Left kidney (tissue), 2 donors: Measurements from ENCODE around the gene FAM20B. TPM values are rescaled to one million over a fixed set of nuclear protein-coding genes. Genes with fewer than 3 reads are reported as not detected.

Experiments used
- DNase-seq: peaks from one replicate; pipeline ENCODE4 v3.0.0-alpha.2; 2013
- polyA plus RNA-seq: library from polyadenylated mRNA; unstranded; fragments of 120-200 nt; gene quantifications from one replicate; pipeline ENCODE4 v1.2.1, GENCODE V29; 2013; ENCODE audit not compliant: insufficient read length

The FAM20B gene
- polyA plus RNA-seq, 1 donor: 47.5 TPM

GRCh38 chr1:179046808-179047635, 21.3 kb downstream of the FAM20B start:
- DNase-seq: no peak

GRCh38 chr1:179047636-179047997, 21.9 kb downstream of the FAM20B start:
- DNase-seq: no peak

DNA sequence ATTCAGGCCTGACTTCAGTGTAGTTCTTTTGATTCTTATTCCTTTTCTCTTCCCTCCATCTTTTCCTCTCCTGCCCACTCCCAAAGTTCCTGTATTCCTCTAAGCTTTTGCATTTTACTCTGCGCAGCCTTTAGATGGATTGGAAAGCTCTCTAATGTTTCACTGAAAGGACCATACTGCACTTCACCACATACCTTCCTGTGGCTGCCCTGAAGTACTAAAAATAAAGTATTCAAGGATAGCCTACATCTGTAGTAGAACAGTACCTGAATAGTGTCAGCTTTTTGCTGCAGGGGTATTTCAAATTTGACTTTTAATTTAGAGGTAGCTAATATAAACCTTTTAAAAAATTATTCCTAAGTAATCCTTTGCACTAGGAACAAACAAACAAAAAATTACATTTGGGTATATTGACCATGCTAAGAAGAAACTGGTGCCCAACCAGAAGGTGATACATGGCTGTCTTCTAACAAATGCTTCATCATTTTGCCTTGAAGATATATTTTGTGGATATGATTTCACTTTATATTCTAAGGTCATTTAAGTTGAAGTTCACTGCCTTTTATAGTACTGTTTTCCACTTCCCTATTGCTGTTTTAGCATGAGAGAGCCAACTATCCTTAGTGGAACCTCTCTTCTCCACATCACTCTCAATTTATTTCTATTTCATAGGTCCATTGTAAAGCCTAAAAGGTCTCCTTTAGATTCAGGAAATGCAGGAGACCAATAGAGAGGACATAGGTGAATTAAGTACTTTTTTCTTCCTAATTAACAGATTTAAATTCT, 22.8 kb downstream of the FAM20B start:
- DNase-seq: no peak

DNA sequence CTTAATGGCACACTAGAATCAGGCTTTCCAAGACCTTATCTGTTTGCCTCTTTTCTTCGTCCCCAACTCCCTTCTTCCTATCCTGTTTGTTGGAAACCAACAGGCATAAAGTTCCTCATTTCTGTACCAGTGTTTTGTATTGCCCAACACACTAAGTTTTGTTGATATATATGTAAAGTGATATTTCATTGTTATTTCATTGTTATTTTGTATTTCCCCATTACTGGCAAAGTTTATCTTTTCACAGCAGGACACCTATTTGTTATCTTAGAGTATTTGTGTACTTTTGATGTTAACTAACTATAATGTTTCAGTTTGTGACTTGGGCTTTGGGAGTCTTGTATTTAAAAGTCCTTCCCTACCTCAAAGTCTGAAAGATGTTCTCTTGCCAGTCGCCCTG, 27.1 kb downstream of the FAM20B start:
- no peak for DNase-seq

GRCh38 chr1:179053486-179053885, 27.8 kb downstream of the FAM20B start:
- DNase-seq: no peak

GRCh38 chr1:179055937-179056336, 30.2 kb downstream of the FAM20B start:
- DNase-seq: no peak

- no peak for DNase-seq
Measured at GRCh38 chr1:179058487-179059483, 33.1 kb downstream of the FAM20B start.

- no peak for DNase-seq
Measured at GRCh38 chr1:179061360-179062282, 35.9 kb downstream of the FAM20B start.

DNA sequence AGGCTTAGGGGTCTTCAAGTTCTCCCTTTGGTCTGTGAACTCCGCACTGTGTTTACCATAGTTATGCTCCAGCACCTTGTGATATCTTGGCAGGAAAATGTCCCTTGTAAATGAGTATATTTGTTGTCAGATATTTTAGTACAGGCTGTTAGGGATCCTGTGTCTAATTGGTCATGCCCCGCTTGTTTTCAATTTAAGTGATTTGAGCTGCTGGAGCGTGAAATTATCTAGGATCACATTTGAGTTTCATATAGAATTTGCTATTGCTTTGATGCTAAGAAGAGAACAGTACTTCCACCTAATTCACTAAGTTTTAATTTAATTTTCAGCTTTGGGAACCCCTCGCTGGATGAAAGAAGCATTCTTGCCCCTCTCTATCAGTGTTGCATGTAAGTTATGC, 40.8 kb downstream of the FAM20B start:
- DNase-seq: no peak

- DNase-seq: no peak
Measured at GRCh38 chr1:179077396-179077795, 51.7 kb downstream of the FAM20B start.

DNA sequence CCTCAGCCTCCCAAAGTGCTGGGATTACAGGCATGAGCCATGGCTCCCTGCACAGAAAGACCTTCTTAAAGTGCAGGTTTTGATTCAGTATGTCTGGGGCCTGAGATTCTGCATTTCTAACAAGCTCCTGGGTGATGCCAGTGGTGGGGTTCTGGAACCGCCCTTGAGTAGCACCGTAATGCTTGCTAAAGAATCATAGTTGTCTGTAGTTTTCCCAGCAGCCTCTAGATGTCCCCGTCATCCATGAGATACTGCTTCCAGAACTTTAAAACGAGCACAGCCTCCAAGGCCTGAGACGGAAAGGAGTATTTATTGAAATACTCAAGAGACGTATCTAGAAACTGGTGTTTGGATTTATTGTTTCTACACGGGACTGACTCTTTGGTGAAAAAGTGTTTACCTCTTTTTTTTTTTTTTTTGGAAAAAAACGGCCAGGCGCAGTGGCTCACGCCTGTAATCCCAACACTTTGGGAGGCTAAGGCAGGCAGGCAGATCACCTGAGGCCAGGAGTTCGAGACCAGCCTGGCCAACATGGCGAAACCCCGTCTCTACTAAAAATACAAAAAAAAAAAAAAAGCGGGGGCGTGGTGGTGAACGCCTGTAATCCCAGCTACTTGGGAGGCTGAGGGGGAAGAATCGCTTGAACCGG, 53.5 kb downstream of the FAM20B start:
- peak; percentile 73 for DNase-seq

DNA sequence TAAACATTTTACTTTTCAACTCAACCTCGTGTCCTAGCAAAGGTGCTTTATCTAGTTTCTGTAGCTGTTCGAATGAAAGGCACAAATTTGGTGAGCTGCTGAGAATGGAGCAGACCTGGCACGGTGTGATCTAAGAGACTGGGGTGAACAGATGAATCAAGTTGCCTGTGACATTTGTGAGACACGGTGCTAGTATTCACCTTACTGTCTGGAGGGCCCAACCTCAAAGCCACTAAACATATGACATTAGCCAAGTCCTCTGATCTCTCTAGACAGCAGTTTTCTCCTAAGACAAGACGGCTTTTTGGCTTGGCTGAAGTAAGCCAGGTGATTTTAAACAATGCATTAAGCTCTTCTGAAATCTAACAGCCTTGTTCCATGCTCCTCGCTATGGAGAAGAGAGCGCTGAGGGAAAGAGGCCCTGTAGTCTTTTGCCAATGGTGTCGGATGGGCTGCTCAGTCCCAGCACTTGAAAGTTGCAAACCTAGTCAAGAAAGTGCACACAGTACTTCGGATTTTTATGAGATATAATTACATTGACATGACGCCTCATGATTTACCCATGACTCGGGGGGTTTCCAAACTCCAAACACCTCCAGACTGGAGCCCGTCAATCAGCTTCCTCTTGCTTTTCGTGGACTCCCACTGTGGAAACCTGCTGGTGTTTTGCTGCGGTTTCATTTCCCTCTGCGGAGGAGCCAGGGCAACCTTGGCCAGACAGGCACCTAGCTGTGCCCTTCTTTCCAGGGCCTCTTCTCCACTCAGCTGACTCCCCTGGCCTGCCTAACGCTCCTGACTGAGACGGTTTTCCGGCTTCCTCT, 55.4 kb downstream of the FAM20B start:
- DNase-seq: no peak

DNA sequence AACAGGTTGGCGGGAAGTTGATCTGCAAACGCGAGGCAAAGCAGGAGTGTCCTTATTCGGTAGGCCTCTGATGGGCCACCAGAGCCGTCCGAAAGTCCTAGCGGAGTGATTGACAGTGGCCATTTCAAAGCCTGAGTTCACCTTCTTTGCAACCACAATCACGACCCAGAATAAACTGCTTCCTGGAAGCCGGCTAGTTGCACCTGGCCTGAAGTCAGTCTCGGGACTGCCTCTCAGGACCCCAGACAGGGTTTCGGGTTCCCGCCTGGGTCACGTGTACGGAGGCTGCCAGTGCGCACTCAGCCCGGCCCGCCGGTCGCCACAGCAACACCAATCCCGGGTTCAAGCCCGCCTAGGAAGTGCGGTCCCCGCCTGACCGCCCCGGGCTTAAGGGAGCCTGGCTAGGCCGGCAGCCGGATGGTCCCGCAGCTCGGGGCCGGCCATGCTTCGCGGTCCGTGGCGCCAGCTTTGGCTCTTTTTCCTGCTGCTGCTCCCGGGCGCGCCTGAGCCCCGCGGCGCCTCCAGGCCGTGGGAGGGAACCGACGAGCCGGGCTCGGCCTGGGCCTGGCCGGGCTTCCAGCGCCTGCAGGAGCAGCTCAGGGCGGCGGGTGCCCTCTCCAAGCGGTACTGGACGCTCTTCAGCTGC, 56.1 kb downstream of the FAM20B start, which contains the start of gene TOR3A:
TOR3A (plus strand) TSS at position 384 of the 646 bp plus-strand sequence; CDS start at position 443, 59 bp downstream.
- DNase-seq: peak; percentile 89

DNA sequence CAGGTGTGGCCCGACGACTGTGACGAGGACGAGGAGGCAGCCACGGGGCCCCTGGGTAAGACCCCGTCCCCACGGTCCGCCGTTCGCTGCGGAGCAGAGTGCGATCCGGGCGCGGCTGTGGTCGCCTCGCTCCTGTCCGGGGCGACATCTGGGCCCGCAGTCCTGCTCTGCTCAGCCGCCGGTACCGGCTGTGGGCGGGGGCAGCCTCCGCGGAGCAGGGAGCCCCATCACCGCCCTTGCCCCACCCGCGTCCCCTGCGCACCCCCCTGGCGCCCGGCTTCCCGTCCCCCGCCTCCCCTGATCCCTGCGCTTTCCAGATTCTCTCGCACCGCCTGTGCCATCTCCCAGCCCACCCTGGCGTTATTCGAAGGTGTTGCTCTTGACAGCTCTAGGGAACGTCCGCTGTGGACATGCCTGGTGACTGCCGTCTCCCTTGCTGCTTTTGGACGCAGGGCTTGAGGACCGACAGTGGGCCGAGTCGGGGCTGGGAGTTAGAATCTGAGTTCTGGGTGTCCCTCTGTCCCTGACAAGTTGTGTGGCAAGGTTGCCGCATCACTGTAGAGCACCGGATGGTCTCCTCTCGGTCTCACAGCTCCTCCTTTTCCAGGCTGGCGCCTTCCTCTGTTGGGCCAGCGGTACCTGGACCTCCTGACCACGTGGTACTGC, 56.8 kb downstream of the FAM20B start:
- no peak for DNase-seq

DNA sequence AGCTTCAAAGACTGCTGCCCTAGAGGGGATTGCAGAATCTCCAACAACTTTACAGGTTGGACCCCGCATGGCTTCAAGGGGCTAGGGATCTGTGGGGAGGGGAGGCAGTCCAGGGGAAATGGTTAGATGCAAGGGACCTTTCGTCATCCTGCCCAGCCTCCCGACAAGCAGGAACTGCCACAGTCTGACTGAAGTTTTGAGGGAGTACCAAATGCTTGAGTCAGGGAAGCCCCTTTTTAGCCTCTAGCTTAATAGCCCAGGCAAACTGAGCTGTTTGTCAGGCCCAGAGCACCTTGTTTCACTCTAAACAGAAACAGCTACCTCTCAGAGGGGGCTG, 57.3 kb downstream of the FAM20B start:
- DNase-seq: no peak

- no peak for DNase-seq
Measured at GRCh38 chr1:179083533-179083932, 57.8 kb downstream of the FAM20B start.

- no peak for DNase-seq
Measured at GRCh38 chr1:179087665-179088064, 62.0 kb downstream of the FAM20B start.

GRCh38 chr1:179089827-179090482, 64.3 kb downstream of the FAM20B start:
- no peak for DNase-seq
